DMS153 (cell line): ENCODE data around the gene ARIH1.
"Not testable (repeated sequence)": the region's sequence is repeated elsewhere in the genome, so short reads cannot be mapped to it uniquely, and the experiment has no call there.

Source experiments
- DNase-seq: peaks from one replicate; lab custom pipeline; 2025; lab: John Stamatoyannopoulos, UW

The ARIH1 gene

DNA sequence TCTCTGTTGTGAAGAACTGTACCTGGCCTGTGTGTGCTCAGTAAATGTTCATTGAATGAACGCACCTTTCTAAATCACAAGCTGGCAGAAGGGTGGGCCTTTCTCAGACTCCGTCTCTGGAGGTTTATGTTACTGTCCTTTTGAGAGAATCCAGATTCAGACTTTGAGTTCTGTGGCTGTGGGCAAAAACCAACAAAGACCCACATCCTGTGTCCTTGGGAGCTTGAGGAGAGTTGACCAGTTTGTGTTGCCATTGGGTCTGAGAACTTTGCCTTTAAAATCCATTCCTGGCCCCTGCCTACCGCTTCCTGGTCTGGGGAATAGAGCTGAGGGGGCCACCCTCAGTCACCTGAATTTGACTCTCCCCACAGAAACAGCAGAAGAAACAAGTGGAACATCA, 134.0 kb downstream of the ARIH1 start:
- not testable (repeated sequence) for DNase-seq

DNA sequence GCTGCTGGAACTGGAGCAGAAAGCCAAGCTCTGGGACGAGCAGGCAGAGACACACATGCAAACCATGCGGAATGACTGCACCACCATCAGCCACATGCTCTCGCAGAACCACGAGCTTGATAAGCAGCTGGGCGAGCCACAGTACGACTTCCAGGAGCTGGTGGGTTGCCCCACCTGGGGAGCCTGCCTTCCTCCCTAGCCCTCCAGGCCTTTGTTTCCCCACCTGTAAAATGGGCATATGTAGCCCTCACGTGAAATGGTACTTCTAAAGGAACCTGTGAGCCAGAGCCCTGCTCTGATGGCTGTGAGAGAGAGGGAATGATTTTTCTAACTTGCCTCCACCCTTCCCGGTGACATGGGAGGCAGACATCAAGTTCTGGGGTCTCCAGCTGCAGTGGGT, 135.7 kb downstream of the ARIH1 start:
- no peak for DNase-seq

- DNase-seq = not testable (repeated sequence)
Observed at GRCh38 chr15:72612324-72612723, 138.2 kb downstream of the ARIH1 start.

- DNase-seq = no peak
Observed at GRCh38 chr15:72614810-72615532, 140.8 kb downstream of the ARIH1 start.

GRCh38 chr15:72615533-72616233, 141.6 kb downstream of the ARIH1 start:
- peak; percentile 26 for DNase-seq

DNA sequence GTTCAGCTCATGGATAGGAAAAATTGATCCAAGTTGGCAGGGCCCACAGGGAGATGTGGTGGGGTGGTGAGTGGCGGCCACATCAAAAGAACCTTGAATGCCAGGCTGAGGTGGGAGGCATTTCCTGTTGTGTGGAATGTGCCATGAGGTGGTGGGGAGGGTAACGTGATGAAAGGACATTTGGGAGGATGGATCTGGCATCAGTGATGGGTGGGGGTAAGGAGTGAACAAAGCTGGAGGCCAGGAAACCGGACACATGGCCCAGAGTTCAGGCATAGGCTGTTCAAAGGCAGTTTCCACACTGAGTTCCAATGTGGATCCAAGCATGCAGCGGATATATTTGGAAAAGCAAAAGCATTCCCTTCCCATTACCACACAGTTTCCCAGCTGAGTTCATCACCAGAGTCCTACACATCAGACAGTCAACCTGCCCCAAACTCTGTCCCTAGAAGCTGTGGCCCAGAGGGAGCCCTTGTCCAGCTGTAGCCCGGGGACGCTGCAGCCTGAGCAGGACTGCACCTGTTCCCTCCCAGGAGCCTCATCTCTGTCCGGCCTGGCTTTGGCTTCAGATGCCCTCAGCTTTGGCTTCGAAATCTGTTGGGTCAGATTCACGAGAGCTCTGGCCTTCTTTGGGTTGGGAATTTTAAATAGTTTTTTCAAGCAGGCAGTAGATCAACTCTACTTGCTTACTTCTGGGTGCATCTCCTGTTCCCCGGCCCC, 142.5 kb downstream of the ARIH1 start:
- DNase-seq = no peak

DNA sequence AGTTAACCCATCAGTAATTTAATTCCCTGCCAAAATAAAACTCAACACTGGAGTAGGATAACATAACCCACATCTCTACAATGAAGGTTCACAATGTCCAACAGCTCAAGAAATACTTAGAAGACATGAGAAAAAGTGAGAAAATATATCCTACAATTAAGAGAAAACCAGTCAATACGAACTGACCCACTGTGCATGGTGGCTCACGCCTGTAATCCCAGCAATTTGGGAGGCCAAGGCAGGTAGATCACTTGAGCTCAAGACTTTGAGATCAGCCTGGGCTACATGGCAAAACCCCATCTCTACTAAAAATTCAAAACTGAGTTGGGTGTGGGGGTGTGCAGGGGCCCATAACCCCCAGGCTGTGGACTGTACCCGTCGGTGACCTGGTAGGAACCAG, 149.7 kb downstream of the ARIH1 start:
- not testable (repeated sequence) for DNase-seq

DNA sequence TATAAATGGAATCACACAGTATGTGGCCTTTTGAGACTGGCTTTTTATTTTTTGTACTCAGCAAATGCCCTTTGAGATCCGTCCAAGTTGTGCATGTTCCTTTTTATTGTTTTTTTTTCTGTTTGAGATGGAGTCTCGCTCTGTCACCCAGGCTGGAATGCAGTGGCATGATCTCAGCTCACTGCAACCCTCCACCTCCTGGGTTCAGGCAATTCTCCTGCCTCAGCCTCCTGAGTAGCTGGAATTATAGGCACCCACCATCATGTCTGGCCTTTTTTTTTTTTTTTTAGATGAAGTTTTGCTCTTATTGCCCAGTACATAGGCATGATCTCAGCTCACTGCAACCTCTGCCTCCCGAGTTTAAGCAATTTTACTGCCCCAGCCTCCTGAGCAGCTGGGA, 152.0 kb downstream of the ARIH1 start:
- DNase-seq = not testable (repeated sequence)

GRCh38 chr15:72628249-72629067, 154.3 kb downstream of the ARIH1 start:
- DNase-seq = not testable (repeated sequence)

- not testable (repeated sequence) for DNase-seq
Observed at GRCh38 chr15:72629068-72629570, 155.0 kb downstream of the ARIH1 start.

GRCh38 chr15:72636519-72637282, 162.6 kb downstream of the ARIH1 start:
- DNase-seq = not testable (repeated sequence)

GRCh38 chr15:72639759-72640483, 165.8 kb downstream of the ARIH1 start:
- not testable (repeated sequence) for DNase-seq

- DNase-seq = not testable (repeated sequence)
Observed at GRCh38 chr15:72642271-72642670, 168.1 kb downstream of the ARIH1 start.

DNA sequence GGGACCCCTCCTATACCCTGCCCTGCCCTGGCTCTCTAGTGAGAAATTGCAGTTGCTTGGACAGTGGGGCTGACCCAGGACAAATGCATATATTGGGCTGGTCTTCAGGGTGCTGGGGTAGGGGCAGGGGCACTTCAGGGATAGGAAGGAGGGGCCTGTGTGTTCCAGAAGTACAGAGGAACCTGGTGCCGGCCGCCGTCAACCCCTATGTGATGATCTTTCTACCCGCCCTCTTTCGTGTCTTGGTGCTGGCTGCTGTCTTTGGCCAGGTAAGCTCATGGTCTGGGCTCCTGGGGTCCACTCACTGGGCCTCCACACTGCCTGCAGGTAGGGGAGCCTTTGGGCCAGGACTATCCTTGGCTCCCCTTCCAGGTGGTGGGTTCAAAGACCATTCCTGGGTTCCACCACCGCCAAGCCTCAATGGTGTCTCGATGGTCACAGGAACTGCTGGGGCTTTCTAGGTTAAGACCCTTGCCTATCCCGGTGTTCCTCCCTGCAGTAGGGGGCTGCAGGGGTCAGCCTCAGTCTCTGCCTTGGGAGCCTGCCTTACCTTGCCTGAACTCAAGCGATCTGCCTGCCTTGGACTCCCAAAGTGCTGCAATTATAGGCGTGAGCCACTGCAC, 174.6 kb downstream of the ARIH1 start:
- DNase-seq = not testable (repeated sequence)
